ENCODE results near the gene CLEC2B. TPM values are rescaled to one million over a fixed set of nuclear protein-coding genes. Genes with fewer than 3 reads are reported as not detected.
A peak's percentile ranks its signal among the peaks of the same experiment; 100 is the strongest.
"Not testable (repeated sequence)": the region's sequence is repeated elsewhere in the genome, so short reads cannot be mapped to it uniquely, and the experiment has no call there.

CLEC2B gene
- total RNA-seq, 8 experiments from 2014 or later: 0.05 to 91.0 (median 22.7) TPM; not detected in 2

DNA sequence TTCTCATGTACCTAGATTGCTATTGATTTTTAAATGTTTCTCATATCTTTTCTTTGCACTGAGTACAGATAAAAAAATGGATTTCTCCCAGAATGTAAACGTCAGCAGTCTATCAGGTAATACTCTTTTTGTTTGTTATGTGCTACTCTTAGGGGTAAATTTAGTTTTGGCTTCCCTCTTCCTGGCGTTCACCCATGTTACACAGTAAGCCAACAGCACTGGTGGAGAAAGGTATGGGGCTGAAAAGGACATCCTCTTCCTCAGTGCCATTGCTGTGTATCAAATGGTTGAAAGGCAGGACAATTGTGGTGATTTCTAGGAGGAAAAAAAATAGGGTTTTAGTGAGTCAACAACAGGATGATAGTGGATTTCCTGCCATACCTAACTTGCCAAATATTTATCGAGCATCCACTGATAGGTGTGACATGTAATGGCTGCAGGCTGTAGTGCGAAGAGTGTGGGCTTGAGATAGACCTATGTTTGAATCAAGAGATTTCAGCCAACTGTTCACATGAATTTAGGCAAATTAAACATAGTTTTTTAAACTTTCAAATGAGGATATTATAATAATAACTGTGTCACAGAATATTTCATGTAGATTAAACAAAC lies 19.6 kb upstream of the CLEC2B start:
- Histone ChIP-seq H3K27ac (no peak overlapping the region), H3K4me3 (no peak overlapping the region), H3K4me1 (replicated peaks in 1 of 2) (no peaks in the 10 kb centered on the region)
- ATAC-seq (replicated peaks in 6 of 8): no peak
- in situ Hi-C loops (cut with MboI; ENCODE audit: low pct_unique_long_range_greater_than_20kb in 2 of 9, low sequenced_read_pairs in 9 of 9, unreplicated experiment in 9 of 9): no loop called here
- 10 to 100% (median 63%) methylated on average over 1 to 4 of the region's 4 CpGs for WGBS, 10 experiments

GRCh38 chr12:9883175-9883574 lies 14.0 kb upstream of the CLEC2B start:
- in situ Hi-C loops (cut with MboI; ENCODE audit: low pct_unique_long_range_greater_than_20kb in 2 of 9, low sequenced_read_pairs in 9 of 9, unreplicated experiment in 9 of 9): no loop called here
- Histone ChIP-seq H3K4me3 (no peak overlapping the region), H3K4me1 (replicated peaks in 1 of 2) (peaks cover 0 to 3% of the 10 kb centered on the region in 2 donors), H3K27ac (no peak overlapping the region)
- ATAC-seq (replicated peaks in 6 of 8): no peak

DNA sequence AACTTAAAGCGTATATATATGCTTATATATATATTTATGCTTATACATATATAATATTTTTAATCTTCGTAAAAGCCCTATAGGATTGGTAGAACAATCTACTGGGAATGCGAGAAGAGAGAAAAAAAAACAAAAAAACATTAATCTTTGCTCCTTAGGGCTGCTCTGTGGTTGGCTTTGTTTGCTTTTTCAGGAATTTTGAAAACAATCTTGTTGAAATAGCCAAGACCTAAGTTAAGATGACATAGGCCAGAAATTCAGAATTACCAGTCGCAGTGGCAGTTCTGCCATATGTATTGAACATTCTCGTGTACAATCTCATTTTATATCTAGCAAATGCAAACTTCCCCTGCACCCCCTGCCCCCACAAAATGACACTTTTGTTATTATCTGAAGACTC lies 12.8 kb upstream of the CLEC2B start:
- no peak for ATAC-seq (replicated peaks in 6 of 8)
- no peak overlapping the region for H3K27ac ChIP-seq
- no peak overlapping the region for H3K4me3 ChIP-seq
- peaks cover 0 to 3% of the 10 kb centered on the region in 2 donors for H3K4me1 ChIP-seq (replicated peaks in 1 of 2)
- 88 to 100% (median 92%) methylated on average over 1 to 5 of the region's 5 CpGs for WGBS, 10 experiments
- in situ Hi-C loops (cut with MboI; ENCODE audit: low pct_unique_long_range_greater_than_20kb in 2 of 9, low sequenced_read_pairs in 9 of 9, unreplicated experiment in 9 of 9): no loop called here

- H3K4me1 ChIP-seq (replicated peaks in 1 of 2): peaks cover 0 to 3% of the 10 kb centered on the region in 2 donors
- WGBS, 10 experiments: 58 to 100% (median 93%) methylated on average over 1 to 3 of the region's 3 CpGs
- no peak within 1 kb of the TSS for H3K4me3 ChIP-seq
- H3K27ac ChIP-seq: no peak within 1 kb of the TSS
- in situ Hi-C loops (cut with MboI; ENCODE audit: low pct_unique_long_range_greater_than_20kb in 2 of 9, low sequenced_read_pairs in 9 of 9, unreplicated experiment in 9 of 9): no loop called here
- ATAC-seq (replicated peaks in 6 of 8): no peak
These were observed 12.1 kb upstream of the CLEC2B start, which contains the start of gene KLRF2 for GRCh38 chr12:9881246-9881645. Gene KLRF2, plus strand, starts transcription at chr12:9881489. Its CDS starts 107 bp downstream, at chr12:9881596.

GRCh38 chr12:9880532-9881078 lies 11.5 kb upstream of the CLEC2B start:
- H3K4me1 ChIP-seq (replicated peaks in 1 of 2): peaks cover 0 to 3% of the 10 kb centered on the region in 2 donors
- H3K4me3 ChIP-seq: no peak overlapping the region
- no peak overlapping the region for H3K27ac ChIP-seq
- in situ Hi-C loops (cut with MboI; ENCODE audit: low pct_unique_long_range_greater_than_20kb in 2 of 9, low sequenced_read_pairs in 9 of 9, unreplicated experiment in 9 of 9): no loop called here
- ATAC-seq (replicated peaks in 6 of 8): peak in 3 of 8 experiments; percentile 9 to 61 (median 40)
- WGBS, 10 experiments: 41 to 87% (median 67%) methylated on average over 3 to 4 of the region's 4 CpGs; no CpG with 5 or more reads in 2 of the 10 experiments

- in situ Hi-C loops (cut with MboI; ENCODE audit: low pct_unique_long_range_greater_than_20kb in 2 of 9, low sequenced_read_pairs in 9 of 9, unreplicated experiment in 9 of 9): not testable (repeated sequence)
These were observed 7.0 kb upstream of the CLEC2B start for GRCh38 chr12:9876120-9876519.

GRCh38 chr12:9872742-9873141 lies 3.6 kb upstream of the CLEC2B start:
- no peak for ATAC-seq (replicated peaks in 6 of 8)

More at GRCh38 chr12:9876120-9876519, 7.0 kb upstream of the CLEC2B start:
- 100% methylated on average over 2 of the region's 26 CpGs; no CpG with 5 or more reads in 9 of the 10 experiments for WGBS, 10 experiments
- not testable (repeated sequence) for ATAC-seq (replicated peaks in 6 of 8); H3K27ac ChIP-seq; H3K4me1 ChIP-seq (replicated peaks in 1 of 2); H3K4me3 ChIP-seq

GRCh38 chr12:9872162-9872561 lies 3.0 kb upstream of the CLEC2B start:
- in situ Hi-C loops (cut with MboI; ENCODE audit: low pct_unique_long_range_greater_than_20kb in 2 of 9, low sequenced_read_pairs in 9 of 9, unreplicated experiment in 9 of 9): no loop called here
- WGBS, 10 experiments: 58 to 100% (median 86%) methylated on average over 1 to 3 of the region's 3 CpGs; no CpG with 5 or more reads in 1 of the 10 experiments
- Histone ChIP-seq H3K4me1 (replicated peaks in 1 of 2) (peaks cover 0 to 2% of the 10 kb centered on the region in 2 donors), H3K4me3 (no peak overlapping the region), H3K27ac (no peak overlapping the region)
- ATAC-seq (replicated peaks in 6 of 8): no peak

More at GRCh38 chr12:9872742-9873141, 3.6 kb upstream of the CLEC2B start:
- no peak overlapping the region for H3K4me3 ChIP-seq
- 60 to 100% (median 91%) methylated on average over 1 to 10 of the region's 11 CpGs; no CpG with 5 or more reads in 2 of the 10 experiments for WGBS, 10 experiments
- in situ Hi-C loops (cut with MboI; ENCODE audit: low pct_unique_long_range_greater_than_20kb in 2 of 9, low sequenced_read_pairs in 9 of 9, unreplicated experiment in 9 of 9): no loop called here
- H3K27ac ChIP-seq: no peak overlapping the region
- peaks cover 0 to 2% of the 10 kb centered on the region in 2 donors for H3K4me1 ChIP-seq (replicated peaks in 1 of 2)

- Histone ChIP-seq H3K4me3 (no peak overlapping the region), H3K27ac (no peak overlapping the region), H3K4me1 (replicated peaks in 1 of 2) (peaks cover 0 to 2% of the 10 kb centered on the region in 2 donors)
- 23 to 100% (median 82%) methylated on average over 1 to 2 of the region's 2 CpGs for WGBS, 10 experiments
- peak in 1 of 8 experiments; percentile 25 for ATAC-seq (replicated peaks in 6 of 8)
- in situ Hi-C loops (cut with MboI; ENCODE audit: low pct_unique_long_range_greater_than_20kb in 2 of 9, low sequenced_read_pairs in 9 of 9, unreplicated experiment in 9 of 9): no loop called here
These were observed 1.2 kb upstream of the CLEC2B start for GRCh38 chr12:9870286-9870866.

- H3K4me1 ChIP-seq (replicated peaks in 1 of 2): peaks cover 0 to 2% of the 10 kb centered on the region in 2 donors
- in situ Hi-C loops (cut with MboI; ENCODE audit: low pct_unique_long_range_greater_than_20kb in 2 of 9, low sequenced_read_pairs in 9 of 9, unreplicated experiment in 9 of 9): loop anchor here in 1 of 9 experiments (10.0 kb wide), 1 partner anchor 54 kb away; no protein-coding TSS in a partner anchor
- 0 to 92% (median 71%) methylated on average over 3 to 4 of the region's 4 CpGs; no CpG with 5 or more reads in 1 of the 10 experiments for WGBS, 10 experiments
- no peak overlapping the region for H3K4me3 ChIP-seq
- no peak overlapping the region for H3K27ac ChIP-seq
- ATAC-seq (replicated peaks in 6 of 8): no peak
These were observed 225 bp downstream of the CLEC2B start for GRCh38 chr12:9868951-9869306.

DNA sequence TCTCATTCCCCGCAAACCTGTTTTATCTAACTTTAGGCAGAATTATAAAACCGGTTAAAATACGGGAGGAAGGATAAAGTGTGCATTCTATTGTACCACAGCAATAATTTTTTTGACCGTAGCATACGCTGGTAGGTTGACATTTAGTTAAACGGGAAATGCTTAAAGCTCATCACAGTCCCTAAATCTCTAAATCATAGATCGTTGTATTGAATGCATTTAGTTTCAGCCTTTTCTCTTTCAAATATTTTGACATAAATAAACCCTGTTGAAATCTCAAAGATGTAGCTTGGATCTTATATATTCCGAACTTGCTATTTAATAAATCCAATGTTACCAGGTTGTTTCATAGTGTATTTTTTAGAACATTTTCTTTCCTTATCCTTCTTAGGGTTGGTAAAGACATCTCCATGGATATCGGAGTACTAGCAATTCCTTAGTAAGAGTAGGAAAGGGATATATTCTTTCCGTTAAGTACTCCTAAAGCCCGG lies 798 bp downstream of the CLEC2B start:
- in situ Hi-C loops (cut with MboI; ENCODE audit: low pct_unique_long_range_greater_than_20kb in 2 of 9, low sequenced_read_pairs in 9 of 9, unreplicated experiment in 9 of 9): loop anchor here in 1 of 9 experiments (10.0 kb wide), 1 partner anchor 54 kb away; no protein-coding TSS in a partner anchor
- no peak overlapping the region for H3K27ac ChIP-seq
- 0 to 100% (median 92%) methylated on average over 2 to 11 of the region's 11 CpGs for WGBS, 10 experiments
- no peak for ATAC-seq (replicated peaks in 6 of 8)
- peaks cover 0 to 2% of the 10 kb centered on the region in 2 donors for H3K4me1 ChIP-seq (replicated peaks in 1 of 2)
- H3K4me3 ChIP-seq: no peak overlapping the region

DNA sequence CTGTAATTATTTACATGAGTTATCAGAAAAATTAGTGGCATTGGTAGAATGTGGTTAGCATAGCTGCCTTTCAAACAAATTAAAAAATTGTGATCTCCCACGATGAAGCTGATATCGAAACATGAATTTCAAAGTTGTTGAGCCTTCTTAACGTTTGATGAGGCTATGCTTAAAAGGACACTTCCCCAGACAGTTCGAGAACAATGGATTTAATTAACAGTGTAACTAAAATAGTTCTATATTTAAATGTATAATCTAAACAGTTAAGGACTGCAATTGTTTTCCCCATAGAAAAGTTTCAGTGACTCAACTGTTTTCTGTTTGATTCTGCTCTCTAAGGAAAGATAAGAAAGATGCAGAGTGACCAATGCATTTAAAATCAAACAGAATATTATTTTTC lies 1.6 kb downstream of the CLEC2B start:
- in situ Hi-C loops (cut with MboI; ENCODE audit: low pct_unique_long_range_greater_than_20kb in 2 of 9, low sequenced_read_pairs in 9 of 9, unreplicated experiment in 9 of 9): loop anchor here in 1 of 9 experiments (10.0 kb wide), 1 partner anchor 53 kb away; no protein-coding TSS in a partner anchor
- 0 to 83% (median 72%) methylated on average over 2 to 4 of the region's 4 CpGs for WGBS, 10 experiments
- H3K27ac ChIP-seq: no peak overlapping the region
- H3K4me3 ChIP-seq: no peak overlapping the region
- H3K4me1 ChIP-seq (replicated peaks in 1 of 2): peaks cover 0 to 2% of the 10 kb centered on the region in 2 donors
- no peak for ATAC-seq (replicated peaks in 6 of 8)

DNA sequence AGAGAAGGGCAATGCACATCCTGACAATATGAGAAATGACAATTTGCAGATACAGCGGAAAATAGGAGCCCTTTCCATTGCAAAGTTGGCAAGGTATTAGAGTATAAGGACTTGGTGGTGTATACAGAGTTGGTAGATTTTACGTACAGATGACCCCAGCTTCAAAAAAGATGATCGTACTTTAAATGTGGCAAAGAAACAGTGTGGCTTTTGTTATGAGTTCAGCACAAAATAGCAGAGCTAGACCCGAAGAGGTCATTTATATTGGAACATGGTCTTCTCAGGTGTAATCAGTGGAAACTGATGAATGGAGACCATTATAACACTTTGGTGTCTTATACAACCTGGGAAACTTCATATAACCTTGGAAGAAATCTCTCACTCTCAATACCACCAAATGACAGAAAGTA lies 2.3 kb downstream of the CLEC2B start:
- Histone ChIP-seq H3K4me3 (no peak overlapping the region), H3K4me1 (replicated peaks in 1 of 2) (peaks cover 0 to 2% of the 10 kb centered on the region in 2 donors), H3K27ac (no peak overlapping the region)
- ATAC-seq (replicated peaks in 6 of 8): no peak
- WGBS, 10 experiments: 0 to 100% (median 92%) methylated on average over 1 to 4 of the region's 4 CpGs
- in situ Hi-C loops (cut with MboI; ENCODE audit: low pct_unique_long_range_greater_than_20kb in 2 of 9, low sequenced_read_pairs in 9 of 9, unreplicated experiment in 9 of 9): loop anchor here in 1 of 9 experiments (10.0 kb wide), 1 partner anchor 52 kb away; no protein-coding TSS in a partner anchor

Data from motor neuron (in vitro differentiated cells).